Measurements from ENCODE around the gene CCNT2.

DNA sequence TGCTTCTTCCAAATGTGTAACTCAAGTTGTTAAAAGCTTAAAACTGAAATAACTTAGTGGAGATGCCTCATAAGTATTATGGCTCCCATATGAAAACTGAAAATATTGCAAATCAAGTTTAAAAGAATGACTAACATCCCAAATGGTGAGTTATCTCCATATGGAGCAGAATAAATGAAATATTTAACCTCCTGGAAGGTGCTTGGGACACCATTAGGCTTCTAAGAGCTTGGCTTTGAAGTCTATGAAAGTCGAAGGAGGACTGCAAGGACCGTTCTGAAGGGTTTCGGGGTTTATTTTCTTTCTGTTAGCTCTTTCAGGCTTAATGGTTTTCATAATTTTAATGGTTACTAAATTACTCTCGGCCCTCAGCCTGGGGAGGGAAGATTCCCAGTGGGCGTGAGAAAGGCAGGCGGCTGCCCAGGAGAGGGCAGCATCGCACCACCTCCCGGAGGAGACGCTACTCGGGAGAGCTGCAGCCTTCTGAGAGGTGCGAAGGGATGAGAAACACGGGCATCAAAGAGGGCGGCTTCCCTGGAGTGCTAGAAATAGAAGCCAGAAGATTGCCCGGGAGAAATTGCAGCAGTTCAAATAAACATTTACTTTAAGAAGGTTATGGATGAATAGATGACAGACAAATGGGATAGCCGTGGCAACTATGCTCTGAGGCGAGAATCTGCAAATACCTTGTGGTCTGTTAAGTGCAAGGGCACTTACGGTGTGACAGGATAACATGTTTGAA, 85.6 kb downstream of the CCNT2 start:
- TF ChIP-seq CTCF (IDR thresholded peaks at IDR 0.05; ENCODE audit: poor library complexity) = peak; percentile 98
- TF ChIP-seq EZH2phosphoT487 (IDR thresholded peaks at IDR 0.05; ENCODE audit: low read depth, severe bottlenecking, unreplicated experiment) = no peak

All from hepatocyte (in vitro differentiated cells).